ENCODE measurements around the gene SPATS1.

Gene SPATS1

GRCh38 chr6:44302856-44303255, 39.6 kb upstream of the SPATS1 start:
- Histone ChIP-seq H3K27me3 (ENCODE audit: control insufficient read depth in 1 of 2, insufficient read depth in 2 of 2, low read length in 2 of 2) (peaks cover 3 to 6% of the 10 kb centered on the region in 2 donors), H3K9me3 (ENCODE audit: low read length) (no peaks in the 10 kb centered on the region), H3K36me3 (ENCODE audit: insufficient read depth, low read length) (peaks cover 76% of the 10 kb centered on the region), H3K27ac (ENCODE audit: low read depth, low read length) (no peak overlapping the region), H3K4me3 (ENCODE audit: low read depth in 1 of 2, low read length in 2 of 2) (no peak overlapping the region), H3K4me1 (ENCODE audit: insufficient read depth, low read length) (no peaks in the 10 kb centered on the region), H3K9ac (ENCODE audit: low read length) (no peak overlapping the region)

GRCh38 chr6:44303842-44304241, 38.6 kb upstream of the SPATS1 start:
- H3K9ac ChIP-seq (ENCODE audit: low read length), result no peak overlapping the region
- H3K36me3 ChIP-seq (ENCODE audit: insufficient read depth, low read length), result peaks cover 80% of the 10 kb centered on the region
- H3K27me3 ChIP-seq (ENCODE audit: control insufficient read depth in 1 of 2, insufficient read depth in 2 of 2, low read length in 2 of 2), result no peaks in the 10 kb centered on the region
- no peaks in the 10 kb centered on the region for H3K9me3 ChIP-seq (ENCODE audit: low read length)
- no peak overlapping the region for H3K27ac ChIP-seq (ENCODE audit: low read depth, low read length)
- H3K4me1 ChIP-seq (ENCODE audit: insufficient read depth, low read length), result no peaks in the 10 kb centered on the region
- H3K4me3 ChIP-seq (ENCODE audit: low read depth in 1 of 2, low read length in 2 of 2), result no peak overlapping the region

DNA sequence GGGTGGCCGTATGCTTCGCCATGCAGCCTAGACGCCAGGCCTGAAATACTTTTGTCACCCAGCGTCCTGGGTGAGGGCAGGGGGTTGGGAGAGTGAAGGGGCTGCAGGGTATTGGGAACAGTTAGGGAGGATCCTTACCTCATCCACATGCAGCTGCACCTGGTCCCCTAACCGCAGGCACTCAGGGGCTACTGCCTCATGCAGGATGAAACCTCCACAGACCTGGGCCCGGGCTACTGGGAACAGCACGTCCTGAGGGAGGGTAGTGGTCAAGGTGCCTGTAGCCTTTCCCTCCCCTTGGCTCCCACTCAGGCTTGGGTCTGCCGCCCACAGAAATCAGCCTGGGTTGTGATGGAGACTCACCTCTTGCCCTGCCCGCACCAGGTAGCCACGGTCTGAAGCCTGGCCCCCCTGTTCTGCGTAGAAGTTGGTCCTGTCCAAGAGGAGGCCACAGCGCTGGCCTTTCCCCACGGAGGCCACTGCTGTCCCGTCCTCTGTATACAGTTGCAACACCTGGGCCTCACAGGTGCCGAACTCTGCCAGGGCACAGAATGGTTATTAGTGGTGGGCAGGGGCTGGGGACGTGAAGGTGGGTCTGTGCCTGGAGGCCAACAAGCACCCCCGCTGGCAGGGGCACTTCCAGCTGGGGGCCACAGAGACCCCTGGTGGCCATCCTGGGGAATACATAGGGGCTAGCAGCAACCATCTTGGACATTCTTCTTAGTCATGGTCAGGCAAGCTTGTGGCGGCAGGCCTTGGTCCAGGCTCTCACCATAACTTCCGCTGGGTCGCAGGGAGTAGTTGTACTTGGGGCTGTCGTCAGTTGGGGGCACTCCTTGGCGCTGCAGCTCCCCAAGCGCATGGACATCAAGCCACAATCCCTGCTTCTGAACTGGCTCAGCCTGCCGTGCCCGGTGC, 37.9 kb upstream of the SPATS1 start:
- H3K9me3 ChIP-seq (ENCODE audit: low read length), result no peaks in the 10 kb centered on the region
- no peak overlapping the region for H3K4me3 ChIP-seq (ENCODE audit: low read depth in 1 of 2, low read length in 2 of 2)
- no peak overlapping the region for H3K9ac ChIP-seq (ENCODE audit: low read length)
- H3K36me3 ChIP-seq (ENCODE audit: insufficient read depth, low read length), result peaks cover 87% of the 10 kb centered on the region
- no peaks in the 10 kb centered on the region for H3K4me1 ChIP-seq (ENCODE audit: insufficient read depth, low read length)
- no peak overlapping the region for H3K27ac ChIP-seq (ENCODE audit: low read depth, low read length)
- no peaks in the 10 kb centered on the region for H3K27me3 ChIP-seq (ENCODE audit: control insufficient read depth in 1 of 2, insufficient read depth in 2 of 2, low read length in 2 of 2)

GRCh38 chr6:44305200-44305725, 37.2 kb upstream of the SPATS1 start:
- H3K36me3 ChIP-seq (ENCODE audit: insufficient read depth, low read length), result peaks cover 92% of the 10 kb centered on the region
- H3K27me3 ChIP-seq (ENCODE audit: control insufficient read depth in 1 of 2, insufficient read depth in 2 of 2, low read length in 2 of 2), result no peaks in the 10 kb centered on the region
- no peak overlapping the region for H3K4me3 ChIP-seq (ENCODE audit: low read depth in 1 of 2, low read length in 2 of 2)
- no peak overlapping the region for H3K27ac ChIP-seq (ENCODE audit: low read depth, low read length)
- no peaks in the 10 kb centered on the region for H3K9me3 ChIP-seq (ENCODE audit: low read length)
- H3K4me1 ChIP-seq (ENCODE audit: insufficient read depth, low read length), result no peaks in the 10 kb centered on the region
- no peak overlapping the region for H3K9ac ChIP-seq (ENCODE audit: low read length)

DNA sequence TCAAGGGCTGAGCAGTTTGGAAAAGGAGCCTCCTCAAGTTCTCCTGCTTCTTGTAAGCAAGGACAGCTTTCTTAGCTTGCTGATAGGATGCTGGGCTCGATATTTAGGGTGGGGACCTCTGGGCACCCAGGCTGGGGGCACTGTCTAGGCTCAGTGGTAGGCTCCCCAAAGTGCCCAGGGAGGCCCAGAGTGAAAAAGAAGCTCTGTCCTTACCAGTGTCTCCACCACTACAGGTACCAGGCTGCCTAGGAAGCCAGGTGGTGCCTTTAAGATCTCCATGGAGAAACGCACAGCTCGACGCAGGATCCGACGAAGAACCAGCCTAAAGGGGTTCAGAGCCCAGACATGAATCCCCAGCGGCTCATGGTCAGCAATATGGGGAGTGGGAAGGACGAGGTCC, 35.7 kb upstream of the SPATS1 start:
- H3K36me3 ChIP-seq (ENCODE audit: insufficient read depth, low read length), result peaks cover 91% of the 10 kb centered on the region

DNA sequence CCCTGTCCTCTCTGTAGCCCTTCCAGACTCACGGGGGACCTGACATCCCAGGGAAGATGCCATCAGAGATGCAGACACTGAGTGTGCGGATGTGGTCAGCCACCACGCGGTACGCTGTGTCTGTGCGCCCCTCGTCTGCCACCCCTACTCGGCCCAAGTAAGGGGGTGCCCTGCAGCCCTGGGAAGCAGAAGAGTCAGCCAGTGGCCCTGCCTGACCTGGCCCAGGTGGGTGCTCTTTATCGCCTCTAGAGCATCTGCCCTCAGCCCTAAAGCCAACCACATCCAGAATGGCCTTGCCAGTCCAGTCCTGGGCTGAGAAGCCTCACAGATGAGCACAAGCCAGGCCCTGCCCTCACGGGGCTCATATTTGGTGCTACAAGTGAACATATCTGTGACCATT, 35.2 kb upstream of the SPATS1 start:
- Histone ChIP-seq H3K36me3 (ENCODE audit: insufficient read depth, low read length) (peaks cover 86% of the 10 kb centered on the region), H3K4me1 (ENCODE audit: insufficient read depth, low read length) (peaks cover 4% of the 10 kb centered on the region), H3K9me3 (ENCODE audit: low read length) (no peaks in the 10 kb centered on the region), H3K27ac (ENCODE audit: low read depth, low read length) (no peak overlapping the region), H3K27me3 (ENCODE audit: control insufficient read depth in 1 of 2, insufficient read depth in 2 of 2, low read length in 2 of 2) (no peaks in the 10 kb centered on the region), H3K9ac (ENCODE audit: low read length) (no peak overlapping the region), H3K4me3 (ENCODE audit: low read depth in 1 of 2, low read length in 2 of 2) (no peak overlapping the region)

More for the DNA sequence above, 35.7 kb upstream of the SPATS1 start:
- Histone ChIP-seq H3K9ac (ENCODE audit: low read length) (no peak overlapping the region), H3K4me1 (ENCODE audit: insufficient read depth, low read length) (no peaks in the 10 kb centered on the region), H3K4me3 (ENCODE audit: low read depth in 1 of 2, low read length in 2 of 2) (no peak overlapping the region), H3K9me3 (ENCODE audit: low read length) (no peaks in the 10 kb centered on the region), H3K27ac (ENCODE audit: low read depth, low read length) (no peak overlapping the region), H3K27me3 (ENCODE audit: control insufficient read depth in 1 of 2, insufficient read depth in 2 of 2, low read length in 2 of 2) (no peaks in the 10 kb centered on the region)

DNA sequence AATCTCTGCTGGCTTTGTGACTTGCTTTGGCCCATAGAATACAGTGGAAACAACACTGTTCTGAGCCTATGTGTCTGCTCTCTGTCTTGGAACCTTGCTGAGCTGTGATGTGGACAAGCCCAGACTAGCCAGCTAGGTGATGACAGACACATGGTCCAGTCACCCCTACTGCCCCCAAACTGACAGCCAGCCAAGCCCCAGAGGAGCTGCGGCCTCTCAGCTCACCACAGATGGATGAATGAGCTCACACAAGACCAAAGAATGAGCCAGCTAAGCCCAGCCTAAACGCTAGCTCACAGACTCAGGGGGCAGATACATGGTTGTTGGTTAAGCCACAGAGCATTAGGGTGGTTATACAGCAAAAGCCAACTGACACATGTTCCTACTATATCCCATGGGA, 33.4 kb upstream of the SPATS1 start:
- Histone ChIP-seq H3K27me3 (ENCODE audit: control insufficient read depth in 1 of 2, insufficient read depth in 2 of 2, low read length in 2 of 2) (no peaks in the 10 kb centered on the region), H3K9ac (ENCODE audit: low read length) (no peak overlapping the region), H3K27ac (ENCODE audit: low read depth, low read length) (no peak overlapping the region), H3K9me3 (ENCODE audit: low read length) (no peaks in the 10 kb centered on the region), H3K4me3 (ENCODE audit: low read depth in 1 of 2, low read length in 2 of 2) (no peak overlapping the region), H3K36me3 (ENCODE audit: insufficient read depth, low read length) (peaks cover 67% of the 10 kb centered on the region), H3K4me1 (ENCODE audit: insufficient read depth, low read length) (peaks cover 8% of the 10 kb centered on the region)

GRCh38 chr6:44309631-44310030, 32.8 kb upstream of the SPATS1 start:
- no peaks in the 10 kb centered on the region for H3K9me3 ChIP-seq (ENCODE audit: low read length)
- no peak overlapping the region for H3K9ac ChIP-seq (ENCODE audit: low read length)
- peaks cover 62% of the 10 kb centered on the region for H3K36me3 ChIP-seq (ENCODE audit: insufficient read depth, low read length)

GRCh38 chr6:44310241-44310640, 32.2 kb upstream of the SPATS1 start:
- H3K36me3 ChIP-seq (ENCODE audit: insufficient read depth, low read length), result peaks cover 55% of the 10 kb centered on the region
- H3K9me3 ChIP-seq (ENCODE audit: low read length), result no peaks in the 10 kb centered on the region
- H3K9ac ChIP-seq (ENCODE audit: low read length), result no peak overlapping the region
- no peaks in the 10 kb centered on the region for H3K27me3 ChIP-seq (ENCODE audit: control insufficient read depth in 1 of 2, insufficient read depth in 2 of 2, low read length in 2 of 2)
- H3K27ac ChIP-seq (ENCODE audit: low read depth, low read length), result no peak overlapping the region
- no peak overlapping the region for H3K4me3 ChIP-seq (ENCODE audit: low read depth in 1 of 2, low read length in 2 of 2)
- H3K4me1 ChIP-seq (ENCODE audit: insufficient read depth, low read length), result peaks cover 8% of the 10 kb centered on the region

More at GRCh38 chr6:44309631-44310030, 32.8 kb upstream of the SPATS1 start:
- H3K27me3 ChIP-seq (ENCODE audit: control insufficient read depth in 1 of 2, insufficient read depth in 2 of 2, low read length in 2 of 2), result no peaks in the 10 kb centered on the region
- H3K4me1 ChIP-seq (ENCODE audit: insufficient read depth, low read length), result peaks cover 8% of the 10 kb centered on the region
- no peak overlapping the region for H3K27ac ChIP-seq (ENCODE audit: low read depth, low read length)
- no peak overlapping the region for H3K4me3 ChIP-seq (ENCODE audit: low read depth in 1 of 2, low read length in 2 of 2)

- Histone ChIP-seq H3K36me3 (ENCODE audit: insufficient read depth, low read length) (peaks cover 46% of the 10 kb centered on the region), H3K27ac (ENCODE audit: low read depth, low read length) (no peak overlapping the region), H3K9ac (ENCODE audit: low read length) (no peak overlapping the region), H3K4me1 (ENCODE audit: insufficient read depth, low read length) (peaks cover 8% of the 10 kb centered on the region), H3K4me3 (ENCODE audit: low read depth in 1 of 2, low read length in 2 of 2) (no peak overlapping the region), H3K9me3 (ENCODE audit: low read length) (no peaks in the 10 kb centered on the region), H3K27me3 (ENCODE audit: control insufficient read depth in 1 of 2, insufficient read depth in 2 of 2, low read length in 2 of 2) (no peaks in the 10 kb centered on the region)
These were observed 31.1 kb upstream of the SPATS1 start for GRCh38 chr6:44311304-44311703.

DNA sequence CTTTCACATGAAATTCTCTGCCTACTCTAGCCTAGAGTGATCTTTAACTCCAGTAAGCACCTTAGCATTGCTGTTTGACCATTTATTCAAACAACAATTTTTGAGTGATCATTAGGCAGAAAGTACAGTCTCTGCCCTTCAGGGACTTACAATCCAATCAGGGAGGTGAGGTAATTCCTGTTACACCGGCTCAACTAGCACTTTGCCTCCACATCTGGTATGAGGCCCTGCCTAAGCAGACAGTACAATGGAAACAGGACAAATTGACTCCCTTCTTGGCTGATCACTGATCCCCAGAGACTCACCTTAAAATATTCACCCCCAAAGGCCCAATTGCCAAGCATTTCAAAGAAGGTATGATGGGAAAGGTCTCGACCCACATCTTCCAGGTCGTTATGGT, 30.7 kb upstream of the SPATS1 start:
- Histone ChIP-seq H3K9me3 (ENCODE audit: low read length) (no peaks in the 10 kb centered on the region), H3K27ac (ENCODE audit: low read depth, low read length) (no peak overlapping the region), H3K9ac (ENCODE audit: low read length) (peak overlapping the region; percentile 53), H3K4me3 (ENCODE audit: low read depth in 1 of 2, low read length in 2 of 2) (peak overlapping the region in 1 of 2 donors; percentile 80), H3K27me3 (ENCODE audit: control insufficient read depth in 1 of 2, insufficient read depth in 2 of 2, low read length in 2 of 2) (no peaks in the 10 kb centered on the region), H3K36me3 (ENCODE audit: insufficient read depth, low read length) (peaks cover 41% of the 10 kb centered on the region), H3K4me1 (ENCODE audit: insufficient read depth, low read length) (peaks cover 8% of the 10 kb centered on the region)
